ENCODE results near the gene EFCAB11. TPM values are rescaled to one million over a fixed set of nuclear protein-coding genes. Genes with fewer than 3 reads are reported as not detected.
A peak's percentile ranks its signal among the peaks of the same experiment; 100 is the strongest.
"Not testable (repeated sequence)": the region's sequence is repeated elsewhere in the genome, so short reads cannot be mapped to it uniquely, and the experiment has no call there.

Gene EFCAB11
- total RNA-seq, 4 donors from 2014 or later = 5.4 to 13.2 (median 6.3) TPM

DNA sequence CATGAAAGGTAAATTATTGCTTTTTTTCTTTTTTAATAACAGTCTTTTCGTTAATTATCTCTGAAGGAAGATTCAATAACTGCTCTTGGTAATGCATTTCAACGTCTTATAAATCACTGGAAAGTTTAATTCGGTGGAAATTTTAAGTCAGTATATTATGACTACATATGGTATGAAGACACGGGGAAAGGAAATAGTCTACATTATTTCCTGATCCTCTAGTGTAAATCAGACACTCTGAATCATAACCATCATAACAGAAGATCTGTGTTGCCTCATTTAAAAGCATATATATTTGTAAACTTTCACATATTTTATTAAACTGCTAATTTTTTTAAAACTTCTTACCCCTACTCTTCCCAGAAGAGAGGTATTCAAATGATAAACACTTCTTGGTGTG lies 53.7 kb downstream of the EFCAB11 start:
- H3K4me3 ChIP-seq (replicated peaks in 1 of 3) = no peak overlapping the region
- TF ChIP-seq, protein P1, sequence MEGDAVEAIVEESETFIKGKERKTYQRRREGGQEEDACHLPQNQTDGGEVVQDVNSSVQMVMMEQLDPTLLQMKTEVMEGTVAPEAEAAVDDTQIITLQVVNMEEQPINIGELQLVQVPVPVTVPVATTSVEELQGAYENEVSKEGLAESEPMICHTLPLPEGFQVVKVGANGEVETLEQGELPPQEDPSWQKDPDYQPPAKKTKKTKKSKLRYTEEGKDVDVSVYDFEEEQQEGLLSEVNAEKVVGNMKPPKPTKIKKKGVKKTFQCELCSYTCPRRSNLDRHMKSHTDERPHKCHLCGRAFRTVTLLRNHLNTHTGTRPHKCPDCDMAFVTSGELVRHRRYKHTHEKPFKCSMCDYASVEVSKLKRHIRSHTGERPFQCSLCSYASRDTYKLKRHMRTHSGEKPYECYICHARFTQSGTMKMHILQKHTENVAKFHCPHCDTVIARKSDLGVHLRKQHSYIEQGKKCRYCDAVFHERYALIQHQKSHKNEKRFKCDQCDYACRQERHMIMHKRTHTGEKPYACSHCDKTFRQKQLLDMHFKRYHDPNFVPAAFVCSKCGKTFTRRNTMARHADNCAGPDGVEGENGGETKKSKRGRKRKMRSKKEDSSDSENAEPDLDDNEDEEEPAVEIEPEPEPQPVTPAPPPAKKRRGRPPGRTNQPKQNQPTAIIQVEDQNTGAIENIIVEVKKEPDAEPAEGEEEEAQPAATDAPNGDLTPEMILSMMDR (IDR thresholded peaks at IDR 0.05) = no peak
- no peak for TF ChIP-seq POLR2A (IDR thresholded peaks at IDR 0.05)
- intact Hi-C loops (cut with DNase I) = no loop called here

GRCh38 chr14:89899917-89900663 lies 54.4 kb downstream of the EFCAB11 start:
- WGBS, 2 donors = 84 to 87% methylated on average over 4 of the region's 4 CpGs

More for the DNA sequence above, 53.7 kb downstream of the EFCAB11 start:
- no peaks in the 10 kb centered on the region for H3K4me1 ChIP-seq
- WGBS, 2 donors = 90 to 93% methylated on average over 4 of the region's 4 CpGs
- H3K36me3 ChIP-seq = no peaks in the 10 kb centered on the region
- no peaks in the 10 kb centered on the region for H3K9me3 ChIP-seq
- H3K27me3 ChIP-seq = no peaks in the 10 kb centered on the region
- no peak for DNase-seq
- H3K27ac ChIP-seq = no peak overlapping the region

GRCh38 chr14:89899291-89899690 lies 55.2 kb downstream of the EFCAB11 start:
- intact Hi-C loops (cut with DNase I) = no loop called here

More at GRCh38 chr14:89899917-89900663, 54.4 kb downstream of the EFCAB11 start:
- H3K4me3 ChIP-seq (replicated peaks in 1 of 3) = no peak overlapping the region
- H3K27ac ChIP-seq = no peak overlapping the region
- no peaks in the 10 kb centered on the region for H3K36me3 ChIP-seq
- no peaks in the 10 kb centered on the region for H3K4me1 ChIP-seq
- intact Hi-C loops (cut with DNase I) = no loop called here
- no peaks in the 10 kb centered on the region for H3K9me3 ChIP-seq
- TF ChIP-seq, protein P1 (IDR thresholded peaks at IDR 0.05) = peak in 3 of 6 experiments; percentile 41 to 45 (median 43)
- no peak for TF ChIP-seq POLR2A (IDR thresholded peaks at IDR 0.05)
- DNase-seq = peak in 1 of 2 donors; percentile 7
- no peaks in the 10 kb centered on the region for H3K27me3 ChIP-seq

GRCh38 chr14:89893388-89893787 lies 61.1 kb downstream of the EFCAB11 start:
- WGBS, 2 donors = 82 to 98% methylated on average over 3 of the region's 3 CpGs
- H3K4me1 ChIP-seq; DNase-seq; H3K4me3 ChIP-seq (replicated peaks in 1 of 3); intact Hi-C loops (cut with DNase I); H3K9me3 ChIP-seq; H3K27ac ChIP-seq; H3K36me3 ChIP-seq; H3K27me3 ChIP-seq: not testable (repeated sequence)

More at GRCh38 chr14:89899291-89899690, 55.2 kb downstream of the EFCAB11 start:
- Histone ChIP-seq H3K4me1 (no peaks in the 10 kb centered on the region), H3K27me3 (no peaks in the 10 kb centered on the region), H3K9me3 (no peaks in the 10 kb centered on the region), H3K27ac (no peak overlapping the region), H3K4me3 (replicated peaks in 1 of 3) (no peak overlapping the region), H3K36me3 (no peaks in the 10 kb centered on the region)
- WGBS, 2 donors = 93 to 100% methylated on average over 1 of the region's 1 CpG
- DNase-seq = no peak
- no peak for TF ChIP-seq POLR2A (IDR thresholded peaks at IDR 0.05)
- TF ChIP-seq, protein P1 (IDR thresholded peaks at IDR 0.05) = no peak

DNA sequence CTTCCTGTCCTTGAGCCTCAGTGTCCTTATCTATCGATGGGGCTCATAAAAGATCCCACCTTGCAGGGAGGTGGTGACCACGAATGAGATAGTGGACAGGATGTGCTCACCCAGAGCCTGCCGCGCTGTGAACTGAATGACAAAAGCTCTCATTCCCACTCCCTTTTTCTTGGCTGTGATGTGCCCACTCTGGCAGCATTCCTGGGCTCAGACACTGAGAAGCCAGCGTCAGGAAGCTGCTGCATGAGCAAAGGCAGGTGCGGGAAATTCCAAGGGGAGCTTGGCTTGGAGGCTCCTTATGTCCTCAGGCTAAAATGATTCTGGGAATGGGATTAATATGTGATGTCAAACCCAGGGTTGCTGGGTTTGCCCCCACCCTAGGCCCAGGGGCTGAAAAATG lies 61.6 kb downstream of the EFCAB11 start:
- H3K4me1 ChIP-seq = no peaks in the 10 kb centered on the region
- DNase-seq = no peak
- 84 to 90% methylated on average over 6 of the region's 6 CpGs for WGBS, 2 donors

DNA sequence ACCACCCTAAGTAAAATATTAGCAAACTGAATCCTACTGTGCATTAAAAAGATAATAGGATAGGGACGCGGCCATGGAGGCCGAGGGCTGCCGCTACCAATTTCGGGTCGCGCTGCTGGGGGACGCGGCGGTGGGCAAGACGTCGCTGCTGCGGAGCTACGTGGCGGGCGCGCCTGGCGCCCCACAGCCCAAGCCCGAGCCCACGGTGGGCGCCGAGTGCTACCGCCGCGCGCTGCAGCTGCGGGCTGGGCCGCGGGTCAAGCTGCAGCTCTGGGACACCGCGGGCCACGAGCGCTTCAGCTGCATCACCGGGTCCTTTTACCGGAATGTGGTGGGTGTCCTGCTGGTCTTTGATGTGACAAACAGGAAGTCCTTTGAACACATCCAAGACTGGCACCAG lies 62.8 kb downstream of the EFCAB11 start:
- H3K27ac ChIP-seq; DNase-seq; H3K36me3 ChIP-seq; H3K4me1 ChIP-seq; H3K4me3 ChIP-seq (replicated peaks in 1 of 3); H3K9me3 ChIP-seq; intact Hi-C loops (cut with DNase I); H3K27me3 ChIP-seq: not testable (repeated sequence)
- 97% methylated on average over 25 to 26 of the region's 35 CpGs for WGBS, 2 donors

More for the DNA sequence above, 61.6 kb downstream of the EFCAB11 start:
- no peaks in the 10 kb centered on the region for H3K9me3 ChIP-seq
- H3K4me3 ChIP-seq (replicated peaks in 1 of 3) = no peak overlapping the region
- H3K27me3 ChIP-seq = no peaks in the 10 kb centered on the region
- intact Hi-C loops (cut with DNase I) = no loop called here
- no peaks in the 10 kb centered on the region for H3K36me3 ChIP-seq
- H3K27ac ChIP-seq = no peak overlapping the region
- TF ChIP-seq, protein P1 (IDR thresholded peaks at IDR 0.05) = no peak
- no peak for TF ChIP-seq POLR2A (IDR thresholded peaks at IDR 0.05)

All from thyroid gland (tissue), 4 donors.